Measurements from ENCODE around the gene MYRIP. TPM values are rescaled to one million over a fixed set of nuclear protein-coding genes. Genes with fewer than 3 reads are reported as not detected.
A peak's percentile ranks its signal among the peaks of the same experiment; 100 is the strongest.

Gene MYRIP
- polyA plus RNA-seq, 1 of the 3 experiments (the other 2 are of a cell fraction) = 1.2 TPM

- H3K4me3 ChIP-seq (ENCODE audit: low read depth in 2 of 2, low read length in 1 of 2) = no peak overlapping the region
- ChIA-PET POLR2A (no interaction called here), CTCF (no interaction called here)
- no peaks in the 10 kb centered on the region for H3K4me1 ChIP-seq (ENCODE audit: control insufficient read depth in 1 of 2, insufficient read depth in 2 of 2, low read depth in 1 of 2, low read length in 1 of 2)
- H3K27ac ChIP-seq (ENCODE audit: low read depth in 2 of 2, low read length in 1 of 2) = no peak overlapping the region
- no peak for DNase-seq
- no peaks in the 10 kb centered on the region for H3K9me2 ChIP-seq
- H3K27me3 ChIP-seq (ENCODE audit: insufficient read depth) = no peaks in the 10 kb centered on the region
- no peak overlapping the region for H3K4me2 ChIP-seq
- H3K9ac ChIP-seq = no peak overlapping the region
- no peak overlapping the region for H2AFZ ChIP-seq (ENCODE audit: low read depth)
- no peaks in the 10 kb centered on the region for H3F3A ChIP-seq (replicated peaks; ENCODE audit: insufficient read depth)
- 48% methylated on average over 4 of the region's 4 CpGs for WGBS (ENCODE audit: low lambda C conversion rate)
- TF ChIP-seq GATA2 (CRISPR knock-in tag; IDR thresholded peaks at IDR 0.05) (no peak), FOSL2 (IDR thresholded peaks at IDR 0.05; ENCODE audit: borderline replicate concordance, low read depth) (0 out of 2 replicates have a peak, but pooled peaks have one; percentile 20)
- H4K20me1 ChIP-seq (ENCODE audit: insufficient read depth) = no peaks in the 10 kb centered on the region
- H3K9me3 ChIP-seq = no peaks in the 10 kb centered on the region
- H3K79me2 ChIP-seq (ENCODE audit: insufficient read depth) = no peaks in the 10 kb centered on the region
- no peaks in the 10 kb centered on the region for H3K36me3 ChIP-seq (replicated peaks in 1 of 2; ENCODE audit: control insufficient read depth in 1 of 2, insufficient read depth in 2 of 2, low read length in 1 of 2)
Observed at GRCh38 chr3:40211579-40211978, 402.2 kb downstream of the MYRIP start.

GRCh38 chr3:40213556-40213955 is 404.1 kb downstream of the MYRIP start:
- Histone ChIP-seq H3K9ac (no peak overlapping the region), H3K4me3 (ENCODE audit: low read depth in 2 of 2, low read length in 1 of 2) (no peak overlapping the region), H3K27me3 (ENCODE audit: insufficient read depth) (no peaks in the 10 kb centered on the region), H4K20me1 (ENCODE audit: insufficient read depth) (no peaks in the 10 kb centered on the region), H3F3A (replicated peaks; ENCODE audit: insufficient read depth) (no peaks in the 10 kb centered on the region), H3K79me2 (ENCODE audit: insufficient read depth) (no peaks in the 10 kb centered on the region), H3K4me1 (ENCODE audit: control insufficient read depth in 1 of 2, insufficient read depth in 2 of 2, low read depth in 1 of 2, low read length in 1 of 2) (no peaks in the 10 kb centered on the region), H3K9me2 (no peaks in the 10 kb centered on the region), H3K27ac (ENCODE audit: low read depth in 2 of 2, low read length in 1 of 2) (no peak overlapping the region), H3K4me2 (no peak overlapping the region), H3K9me3 (no peaks in the 10 kb centered on the region), H3K36me3 (replicated peaks in 1 of 2; ENCODE audit: control insufficient read depth in 1 of 2, insufficient read depth in 2 of 2, low read length in 1 of 2) (no peaks in the 10 kb centered on the region), H2AFZ (ENCODE audit: low read depth) (no peak overlapping the region)
- WGBS (ENCODE audit: low lambda C conversion rate) = 58% methylated on average over 5 of the region's 5 CpGs
- TF ChIP-seq NRF1 (IDR thresholded peaks at IDR 0.05; ENCODE audit: low read depth, low read length) (no peak), USF1 (IDR thresholded peaks at IDR 0.05; ENCODE audit: borderline replicate concordance, low read depth) (no peak), TCF12 (IDR thresholded peaks at IDR 0.05) (no peak), IRF3 (IDR thresholded peaks at IDR 0.05; ENCODE audit: low read depth, low read length) (no peak), EZH2phosphoT487 (IDR thresholded peaks at IDR 0.05; ENCODE audit: borderline replicate concordance, low read depth) (no peak), TEAD4 (IDR thresholded peaks at IDR 0.05; ENCODE audit: borderline replicate concordance, insufficient read depth) (no peak), POLR2AphosphoS5 (IDR thresholded peaks at IDR 0.05; ENCODE audit: low read depth, low read length) (no peak), SIN3A (IDR thresholded peaks at IDR 0.05; ENCODE audit: borderline replicate concordance, low read depth, low read length) (no peak), FOXM1 (IDR thresholded peaks at IDR 0.05; ENCODE audit: low read depth) (no peak), MXI1 (IDR thresholded peaks at IDR 0.05; ENCODE audit: low read depth, low read length) (no peak), GABPA (IDR thresholded peaks at IDR 0.05; ENCODE audit: low read depth) (no peak), USF2 (IDR thresholded peaks at IDR 0.05; ENCODE audit: borderline replicate concordance, low read depth, low read length) (no peak), RXRA (IDR thresholded peaks at IDR 0.05; ENCODE audit: borderline replicate concordance, low read depth) (no peak), RFX5 (IDR thresholded peaks at IDR 0.05; ENCODE audit: low read length) (no peak), EP300 (IDR thresholded peaks at IDR 0.05; ENCODE audit: borderline replicate concordance in 1 of 2, low read depth in 1 of 2, low read length in 1 of 2) (no peak), TAF1 (IDR thresholded peaks at IDR 0.05; ENCODE audit: borderline replicate concordance, low read depth, low read length) (no peak), MEF2A (IDR thresholded peaks at IDR 0.05; ENCODE audit: borderline replicate concordance, low read depth) (no peak)
- TF ChIP-seq, protein P1, sequence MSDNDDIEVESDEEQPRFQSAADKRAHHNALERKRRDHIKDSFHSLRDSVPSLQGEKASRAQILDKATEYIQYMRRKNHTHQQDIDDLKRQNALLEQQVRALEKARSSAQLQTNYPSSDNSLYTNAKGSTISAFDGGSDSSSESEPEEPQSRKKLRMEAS (IDR thresholded peaks at IDR 0.05; ENCODE audit: low read depth) = no peak
- POLR2A ChIA-PET = no interaction called here
- no peak for DNase-seq
- CTCF ChIA-PET = interaction anchor here (2.0 kb wide), 1 partner anchor 22 kb away, joined by 6 read pairs; no protein-coding TSS in a partner anchor

All from SK-N-SH (cell line).